ENCODE data around the gene TNFAIP6.
A peak's percentile ranks its signal among the peaks of the same experiment; 100 is the strongest.

Gene TNFAIP6

GRCh38 chr2:151422917-151423439, 65.6 kb downstream of the TNFAIP6 start:
- peak overlapping the region; percentile 33 for H3K4me3 Mint-ChIP-seq
- H3K27me3 Mint-ChIP-seq: no peaks in the 10 kb centered on the region
- H3K4me1 Mint-ChIP-seq (ENCODE audit: low read depth): peaks cover 39% of the 10 kb centered on the region
- H3K9me3 Mint-ChIP-seq: no peaks in the 10 kb centered on the region
- DNase-seq: no peak
- peak overlapping the region; percentile 89 for H3K27ac Mint-ChIP-seq
- peaks cover 91% of the 10 kb centered on the region for H3K36me3 Mint-ChIP-seq (ENCODE audit: low read depth)

GRCh38 chr2:151423760-151424159, 66.4 kb downstream of the TNFAIP6 start:
- H3K36me3 Mint-ChIP-seq (ENCODE audit: low read depth): peaks cover 89% of the 10 kb centered on the region
- no peaks in the 10 kb centered on the region for H3K9me3 Mint-ChIP-seq
- H3K27me3 Mint-ChIP-seq: no peaks in the 10 kb centered on the region
- DNase-seq: no peak
- no peak overlapping the region for H3K4me3 Mint-ChIP-seq
- peaks cover 39% of the 10 kb centered on the region for H3K4me1 Mint-ChIP-seq (ENCODE audit: low read depth)
- peak overlapping the region; percentile 89 for H3K27ac Mint-ChIP-seq
